Measurements from ENCODE around the gene RNF223. TPM values are rescaled to one million over a fixed set of nuclear protein-coding genes. Genes with fewer than 3 reads are reported as not detected.

Gene RNF223
- polyA plus RNA-seq, 4 donors = 0.15 to 0.45 (median 0.18) TPM; not detected in 1

DNA sequence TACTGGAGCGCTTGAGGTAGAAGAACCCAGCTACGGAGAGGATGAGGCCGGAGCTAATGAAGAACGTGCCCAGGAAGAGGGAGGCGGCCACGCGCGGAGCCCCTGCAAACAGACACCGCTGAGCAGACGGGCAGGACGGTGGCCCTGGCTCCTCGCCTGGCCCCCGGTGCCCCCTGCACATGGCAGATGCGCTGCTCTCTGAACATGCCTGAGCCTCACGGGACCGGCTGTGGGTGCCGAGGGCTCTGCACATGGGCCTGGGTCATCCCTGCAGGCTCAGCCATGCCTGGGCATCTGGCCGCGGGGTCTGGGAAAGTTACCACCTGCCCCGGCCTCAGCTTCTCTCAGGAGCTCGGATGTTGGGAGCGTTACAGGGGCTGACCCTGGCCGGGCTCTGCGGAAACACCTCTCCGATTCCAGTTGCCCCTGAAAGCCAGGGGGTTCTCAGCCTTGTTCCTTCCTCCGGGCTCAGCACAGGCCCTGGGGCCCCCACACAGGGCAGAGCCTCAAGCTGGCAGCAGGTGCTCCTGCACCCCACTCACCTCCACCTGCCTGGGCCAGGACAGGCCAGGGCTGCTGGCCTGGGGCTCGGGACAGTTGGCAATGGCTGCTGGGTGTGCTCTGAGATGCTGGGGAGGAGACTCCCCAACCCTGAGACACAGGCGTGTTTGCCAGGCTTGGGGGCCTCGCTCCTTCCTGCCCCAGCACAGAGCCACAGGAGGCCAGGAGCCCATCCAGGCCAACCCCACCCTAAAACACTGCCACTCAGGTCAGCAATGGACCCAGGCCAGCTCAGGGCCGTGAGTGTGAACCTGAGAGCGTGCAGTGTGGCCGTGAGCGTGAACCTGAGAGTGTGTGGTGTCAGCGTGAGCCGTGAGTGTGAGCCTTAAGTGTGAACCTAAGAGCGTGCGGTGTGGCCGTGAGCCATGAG is 12.1 kb upstream of the RNF223 start:
- Histone ChIP-seq H3K9me3 (ENCODE audit: control insufficient read depth in 2 of 2, insufficient read depth in 1 of 2, low read depth in 1 of 2, low read length in 1 of 2) (no peaks in the 10 kb centered on the region), H3K27me3 (ENCODE audit: control insufficient read depth in 3 of 3, insufficient read depth in 3 of 3, low read length in 3 of 3) (no peaks in the 10 kb centered on the region), H3K36me3 (ENCODE audit: control insufficient read depth in 3 of 3, insufficient read depth in 2 of 3, low read depth in 1 of 3, low read length in 3 of 3) (peaks cover 0 to 59% (median 3%) of the 10 kb centered on the region in 3 donors), H3K4me1 (ENCODE audit: control insufficient read depth in 3 of 3, insufficient read depth in 2 of 3, low read depth in 1 of 3, low read length in 2 of 3) (no peaks in the 10 kb centered on the region), H3K27ac (ENCODE audit: low read depth in 1 of 3, low read length in 2 of 3) (no peak overlapping the region), H3K4me3 (ENCODE audit: low read depth in 1 of 3, low read length in 3 of 3) (no peak overlapping the region)
- DNase-seq (no peak), FAIRE-seq (no peak)
- 93 to 95% (median 94%) methylated on average over 38 of the region's 38 CpGs for WGBS, 3 donors

DNA sequence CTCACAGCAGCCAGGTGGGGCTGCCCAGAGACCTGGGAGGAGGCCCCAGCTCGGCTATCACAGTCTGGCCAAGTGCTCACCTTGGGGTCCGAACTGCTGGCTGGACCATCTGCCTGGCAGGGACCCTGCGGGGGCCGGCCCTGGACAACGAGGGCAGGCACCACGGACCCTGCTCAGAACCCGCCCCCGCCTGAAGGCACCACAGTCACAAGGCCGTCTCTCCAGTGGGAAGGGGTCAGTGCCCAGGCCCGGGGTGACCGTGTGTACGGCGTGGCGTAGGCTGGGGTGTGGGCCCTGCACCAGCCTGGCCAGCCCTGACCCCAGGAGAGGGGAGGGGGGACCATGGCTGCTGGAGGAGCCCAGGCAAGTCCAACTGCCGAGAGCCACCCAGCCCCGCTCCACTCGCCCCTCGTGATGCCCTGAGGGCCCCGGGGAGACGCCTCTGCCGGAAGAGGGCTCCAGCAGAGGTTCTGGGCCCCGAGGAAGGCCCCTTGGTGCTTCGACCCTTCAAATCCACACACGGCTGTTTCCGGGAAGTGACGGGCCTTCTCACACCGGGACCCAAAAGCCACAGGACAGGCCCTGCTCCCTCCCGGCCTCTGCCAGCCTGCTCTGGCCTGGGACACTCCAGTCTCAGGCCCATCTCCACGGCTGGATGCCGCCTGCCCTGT is 11.2 kb upstream of the RNF223 start:
- DNase-seq = no peak
- FAIRE-seq = no peak
- Histone ChIP-seq H3K27ac (ENCODE audit: low read depth in 1 of 3, low read length in 2 of 3) (no peak overlapping the region), H3K9me3 (ENCODE audit: control insufficient read depth in 2 of 2, insufficient read depth in 1 of 2, low read depth in 1 of 2, low read length in 1 of 2) (no peaks in the 10 kb centered on the region), H3K4me1 (ENCODE audit: control insufficient read depth in 3 of 3, insufficient read depth in 2 of 3, low read depth in 1 of 3, low read length in 2 of 3) (peaks cover 0 to 2% (median 0%) of the 10 kb centered on the region in 3 donors), H3K27me3 (ENCODE audit: control insufficient read depth in 3 of 3, insufficient read depth in 3 of 3, low read length in 3 of 3) (peaks cover 0 to under 1% (median 0%) of the 10 kb centered on the region in 3 donors), H3K4me3 (ENCODE audit: low read depth in 1 of 3, low read length in 3 of 3) (no peak overlapping the region), H3K36me3 (ENCODE audit: control insufficient read depth in 3 of 3, insufficient read depth in 2 of 3, low read depth in 1 of 3, low read length in 3 of 3) (peaks cover 0 to 51% (median 3%) of the 10 kb centered on the region in 3 donors)
- 90 to 93% (median 91%) methylated on average over 23 to 30 of the region's 30 CpGs for WGBS, 3 donors

- no peak for FAIRE-seq
- 92 to 94% (median 93%) methylated on average over 28 to 38 of the region's 38 CpGs for WGBS, 3 donors
- H3K9me3 ChIP-seq (ENCODE audit: control insufficient read depth in 2 of 2, insufficient read depth in 1 of 2, low read depth in 1 of 2, low read length in 1 of 2) = no peaks in the 10 kb centered on the region
- no peak overlapping the region for H3K27ac ChIP-seq (ENCODE audit: low read depth in 1 of 3, low read length in 2 of 3)
- H3K36me3 ChIP-seq (ENCODE audit: control insufficient read depth in 3 of 3, insufficient read depth in 2 of 3, low read depth in 1 of 3, low read length in 3 of 3) = peaks cover 0 to 48% (median 3%) of the 10 kb centered on the region in 3 donors
- peaks cover 0 to 9% (median under 1%) of the 10 kb centered on the region in 3 donors for H3K4me1 ChIP-seq (ENCODE audit: control insufficient read depth in 3 of 3, insufficient read depth in 2 of 3, low read depth in 1 of 3, low read length in 2 of 3)
- H3K27me3 ChIP-seq (ENCODE audit: control insufficient read depth in 3 of 3, insufficient read depth in 3 of 3, low read length in 3 of 3) = peaks cover 0 to 7% (median 0%) of the 10 kb centered on the region in 3 donors
- no peak overlapping the region for H3K4me3 ChIP-seq (ENCODE audit: low read depth in 1 of 3, low read length in 3 of 3)
- DNase-seq = no peak
Observed at GRCh38 chr1:1084372-1085170, 10.5 kb upstream of the RNF223 start.

DNA sequence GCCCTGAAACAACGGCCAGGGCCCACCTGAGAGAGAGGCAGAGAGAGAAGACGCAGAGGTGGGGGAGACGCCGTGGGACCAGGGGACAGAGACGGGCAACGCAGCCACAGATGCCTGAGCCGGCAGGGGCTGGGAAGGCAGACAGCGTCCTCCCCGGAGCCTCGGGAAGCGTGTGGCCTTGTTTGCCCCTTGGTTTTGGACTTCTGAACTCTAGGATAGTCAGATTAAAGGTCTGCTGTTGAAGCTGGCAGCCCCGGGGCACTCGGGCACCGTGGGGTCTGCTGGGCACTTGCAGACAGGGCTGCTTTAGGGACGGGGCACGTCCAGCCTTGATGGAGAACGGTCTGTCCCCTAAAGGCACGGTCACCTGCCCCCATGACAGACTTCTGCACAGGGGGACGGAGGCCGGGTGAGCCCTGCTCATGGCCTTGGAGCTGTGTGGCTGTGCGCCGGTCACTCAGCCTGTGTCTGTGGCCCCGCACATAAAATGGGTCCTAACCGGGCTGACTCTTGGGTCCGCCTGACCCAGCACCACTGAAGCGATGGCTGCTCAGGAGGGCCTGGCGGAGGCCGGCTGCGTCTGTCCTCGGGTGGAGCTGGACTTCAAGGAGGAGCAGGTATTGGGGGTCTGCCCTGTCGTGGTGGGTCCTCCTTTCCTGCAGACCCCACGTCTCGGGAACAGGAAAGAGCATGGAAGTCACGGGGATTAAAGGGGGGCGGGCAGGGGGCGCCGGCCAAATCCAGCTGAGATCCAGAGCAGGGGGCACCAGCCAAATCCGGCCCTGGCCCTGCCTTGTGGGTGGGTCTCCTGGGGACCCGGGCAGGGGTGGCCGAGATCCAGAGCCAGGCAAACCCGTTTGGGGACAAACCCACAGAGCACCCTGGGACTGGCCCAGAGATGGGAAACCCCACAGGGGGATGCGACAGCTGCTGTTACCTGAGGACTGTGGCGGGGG is 9.6 kb upstream of the RNF223 start:
- Histone ChIP-seq H3K4me3 (ENCODE audit: low read depth in 1 of 3, low read length in 3 of 3) (no peak overlapping the region), H3K9me3 (ENCODE audit: control insufficient read depth in 2 of 2, insufficient read depth in 1 of 2, low read depth in 1 of 2, low read length in 1 of 2) (no peaks in the 10 kb centered on the region), H3K27ac (ENCODE audit: low read depth in 1 of 3, low read length in 2 of 3) (no peak overlapping the region), H3K36me3 (ENCODE audit: control insufficient read depth in 3 of 3, insufficient read depth in 2 of 3, low read depth in 1 of 3, low read length in 3 of 3) (peaks cover 0 to 48% (median 3%) of the 10 kb centered on the region in 3 donors), H3K4me1 (ENCODE audit: control insufficient read depth in 3 of 3, insufficient read depth in 2 of 3, low read depth in 1 of 3, low read length in 2 of 3) (peaks cover 0 to 13% (median 3%) of the 10 kb centered on the region in 3 donors), H3K27me3 (ENCODE audit: control insufficient read depth in 3 of 3, insufficient read depth in 3 of 3, low read length in 3 of 3) (peaks cover 0 to 11% (median 0%) of the 10 kb centered on the region in 3 donors)
- DNase-seq = no peak
- WGBS, 3 donors = 89 to 90% (median 89%) methylated on average over 40 to 43 of the region's 43 CpGs
- FAIRE-seq = no peak

GRCh38 chr1:1082776-1083415 is 8.8 kb upstream of the RNF223 start:
- H3K27ac ChIP-seq (ENCODE audit: low read depth in 1 of 3, low read length in 2 of 3) = no peak overlapping the region
- H3K4me1 ChIP-seq (ENCODE audit: control insufficient read depth in 3 of 3, insufficient read depth in 2 of 3, low read depth in 1 of 3, low read length in 2 of 3) = peaks cover 0 to 13% (median 3%) of the 10 kb centered on the region in 3 donors
- H3K9me3 ChIP-seq (ENCODE audit: control insufficient read depth in 2 of 2, insufficient read depth in 1 of 2, low read depth in 1 of 2, low read length in 1 of 2) = no peaks in the 10 kb centered on the region
- peaks cover 0 to 48% (median 3%) of the 10 kb centered on the region in 3 donors for H3K36me3 ChIP-seq (ENCODE audit: control insufficient read depth in 3 of 3, insufficient read depth in 2 of 3, low read depth in 1 of 3, low read length in 3 of 3)
- 91 to 94% (median 92%) methylated on average over 37 to 40 of the region's 40 CpGs for WGBS, 3 donors
- no peak overlapping the region for H3K4me3 ChIP-seq (ENCODE audit: low read depth in 1 of 3, low read length in 3 of 3)
- DNase-seq = no peak
- H3K27me3 ChIP-seq (ENCODE audit: control insufficient read depth in 3 of 3, insufficient read depth in 3 of 3, low read length in 3 of 3) = peaks cover 0 to 11% (median 0%) of the 10 kb centered on the region in 3 donors
- no peak for FAIRE-seq

DNA sequence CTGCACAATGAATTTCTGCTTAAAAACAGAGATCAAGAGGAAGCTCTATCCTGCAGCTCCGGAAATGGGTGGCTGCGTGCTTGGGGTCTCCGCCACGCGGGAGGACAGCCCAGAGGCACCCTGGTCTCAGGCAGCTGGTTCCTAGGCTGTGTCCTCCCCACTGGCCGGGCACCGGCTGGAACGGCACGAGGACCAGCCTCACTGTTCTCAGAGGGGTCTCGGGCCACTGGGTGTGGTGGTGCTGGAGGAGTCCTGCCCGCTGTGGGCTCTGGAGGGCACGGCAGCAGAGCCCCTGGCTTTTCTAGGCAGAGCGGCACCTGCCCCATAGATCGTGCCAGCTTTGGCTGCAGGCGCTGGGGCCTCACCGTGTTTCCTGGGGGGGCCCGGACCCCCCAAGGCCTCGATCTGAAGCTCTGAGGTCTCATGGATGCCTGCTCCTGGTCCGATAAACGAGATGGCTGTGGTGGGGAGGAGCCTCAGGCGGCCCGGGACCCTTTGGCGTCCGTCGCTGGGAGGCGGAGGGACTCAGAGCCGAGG is 8.2 kb upstream of the RNF223 start:
- FAIRE-seq (no peak), DNase-seq (no peak)
- no peak overlapping the region for H3K27ac ChIP-seq (ENCODE audit: low read depth in 1 of 3, low read length in 2 of 3)
- H3K4me3 ChIP-seq (ENCODE audit: low read depth in 1 of 3, low read length in 3 of 3) = no peak overlapping the region
- H3K4me1 ChIP-seq (ENCODE audit: control insufficient read depth in 3 of 3, insufficient read depth in 2 of 3, low read depth in 1 of 3, low read length in 2 of 3) = peaks cover 0 to 13% (median 3%) of the 10 kb centered on the region in 3 donors
- peaks cover 0 to 46% (median 3%) of the 10 kb centered on the region in 3 donors for H3K36me3 ChIP-seq (ENCODE audit: control insufficient read depth in 3 of 3, insufficient read depth in 2 of 3, low read depth in 1 of 3, low read length in 3 of 3)
- H3K27me3 ChIP-seq (ENCODE audit: control insufficient read depth in 3 of 3, insufficient read depth in 3 of 3, low read length in 3 of 3) = peaks cover 0 to 11% (median 0%) of the 10 kb centered on the region in 3 donors
- no peaks in the 10 kb centered on the region for H3K9me3 ChIP-seq (ENCODE audit: control insufficient read depth in 2 of 2, insufficient read depth in 1 of 2, low read depth in 1 of 2, low read length in 1 of 2)
- 92 to 95% (median 92%) methylated on average over 27 of the region's 27 CpGs for WGBS, 3 donors

All from small intestine (tissue), 7 donors.